HG03108 (cell line): ENCODE measurements around the gene HIVEP3.

Experiments
- ATAC-seq: cut with Tn5 transposase; IDR thresholded peaks from one replicate; pipeline ENCODE4 v1.9.1; 2021; ENCODE audit warnings: moderate library complexity; ENCODE audit not compliant: unreplicated experiment

HIVEP3 gene

DNA sequence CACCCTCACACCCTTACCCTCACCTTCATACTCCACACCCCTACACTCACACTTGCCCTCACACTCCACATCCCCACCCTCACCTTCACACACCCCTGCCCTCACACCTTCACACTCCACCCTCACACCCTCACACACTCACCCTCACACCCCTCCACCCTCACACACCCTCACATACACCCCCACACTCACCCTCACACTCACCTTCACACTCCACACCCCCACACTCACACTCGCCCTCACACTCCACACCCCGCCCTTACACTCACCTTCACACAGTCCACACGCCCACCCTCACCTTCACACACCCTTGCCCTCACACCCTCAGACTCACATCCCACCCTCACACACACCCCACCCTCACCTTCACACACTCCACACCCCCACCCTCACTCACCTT lies 390.6 kb downstream of the HIVEP3 start:
- ATAC-seq: no peak

DNA sequence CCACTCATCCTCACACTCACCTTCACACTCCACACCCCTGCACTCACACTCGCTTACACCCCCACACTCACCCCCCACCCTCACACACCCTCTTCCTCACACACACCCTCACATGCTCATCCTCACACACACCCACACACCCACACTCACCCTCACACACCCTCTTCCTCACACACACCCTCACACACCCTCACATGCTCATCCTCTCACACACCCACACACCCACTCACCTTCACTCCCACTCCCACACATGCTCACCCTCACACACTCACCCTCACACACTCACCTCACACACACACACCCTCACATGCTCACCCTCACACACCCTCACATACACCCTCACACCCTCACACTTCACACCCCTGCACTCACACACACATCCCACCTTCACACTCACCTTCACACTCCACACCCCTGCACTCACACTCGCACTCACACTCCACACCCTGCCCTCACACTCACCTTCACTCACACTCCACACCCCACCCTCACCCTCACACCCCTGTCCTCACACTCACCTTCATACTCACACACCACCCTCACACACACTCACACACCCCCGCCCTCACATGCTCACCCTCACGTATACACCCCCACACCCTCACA lies 391.7 kb downstream of the HIVEP3 start:
- no peak for ATAC-seq

DNA sequence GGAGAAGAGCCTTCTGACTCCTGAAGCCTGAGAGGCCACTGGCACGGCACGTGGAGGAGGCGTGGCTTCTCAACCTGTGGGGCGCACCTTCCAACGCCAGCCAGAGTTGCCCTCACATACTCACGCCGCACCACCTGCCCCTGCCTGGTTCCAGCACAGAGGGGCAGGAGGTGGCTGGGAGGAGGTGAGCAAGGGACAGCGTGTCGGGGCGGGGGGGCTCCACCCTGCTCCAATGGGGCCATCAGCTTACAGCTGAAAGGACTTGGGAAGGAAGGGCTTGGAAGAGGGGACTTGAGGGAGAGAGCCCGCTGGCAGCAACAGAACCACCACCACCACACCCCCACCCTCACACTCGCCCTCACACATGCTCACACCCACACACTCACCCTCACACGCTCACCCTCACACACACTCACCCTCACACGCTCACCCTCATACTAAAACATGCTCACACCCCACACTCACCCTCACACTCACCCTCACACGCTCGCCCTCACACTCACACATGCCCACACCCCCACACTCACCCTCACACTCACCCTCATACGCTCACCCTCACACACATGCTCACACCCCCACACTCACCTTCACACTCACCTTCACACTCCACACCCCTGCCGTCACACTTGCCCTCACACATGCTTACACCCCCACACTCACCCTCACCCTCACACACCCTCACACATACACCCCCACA lies 392.7 kb downstream of the HIVEP3 start:
- ATAC-seq: no peak

DNA sequence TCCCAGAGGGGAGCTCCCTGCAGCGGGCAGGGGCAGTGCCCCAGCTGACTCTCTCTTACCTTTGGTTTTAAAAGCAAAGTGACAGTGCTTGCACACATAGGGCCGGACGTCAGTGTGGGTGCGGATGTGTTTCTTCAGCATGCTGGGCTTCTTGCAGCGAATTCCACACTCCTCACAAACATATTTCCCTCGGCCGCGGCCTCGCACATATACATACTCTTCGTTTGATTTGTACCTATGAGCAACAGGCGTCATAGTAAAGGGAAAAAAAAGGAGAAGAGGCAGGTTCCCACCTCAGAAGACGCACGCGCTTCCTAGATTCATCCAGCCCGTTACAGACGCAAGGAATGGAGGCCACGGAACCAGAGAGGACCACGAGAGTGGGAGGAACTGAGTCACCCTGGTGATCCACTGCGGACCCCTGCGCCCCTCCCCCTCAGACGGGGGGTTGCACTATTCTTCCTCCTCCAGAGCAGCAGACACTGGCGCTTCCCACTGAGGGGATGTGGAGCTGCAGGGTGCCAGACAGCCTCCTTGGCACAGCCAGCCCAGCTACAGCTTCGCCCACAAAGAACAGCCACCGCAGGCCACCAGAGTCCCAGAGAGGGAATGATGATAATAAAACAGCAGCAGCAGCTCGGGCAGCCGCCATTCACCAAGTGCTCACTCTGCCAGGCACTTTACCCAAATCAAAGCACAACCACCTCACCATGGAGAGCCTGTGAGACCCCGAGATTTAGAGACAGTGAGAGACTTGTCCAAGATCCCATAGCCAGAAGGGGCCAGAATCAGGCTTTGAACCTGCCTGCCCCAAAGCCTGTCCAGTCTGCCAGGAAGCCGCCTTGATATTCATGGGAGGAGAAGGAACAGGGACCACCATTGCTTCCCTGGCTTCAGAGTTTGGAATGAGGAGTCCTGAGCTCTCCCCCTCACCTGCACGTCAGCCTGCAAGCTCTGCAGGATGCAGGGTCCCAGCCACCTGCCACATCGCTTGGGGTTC lies 393.7 kb downstream of the HIVEP3 start:
- no peak for ATAC-seq

DNA sequence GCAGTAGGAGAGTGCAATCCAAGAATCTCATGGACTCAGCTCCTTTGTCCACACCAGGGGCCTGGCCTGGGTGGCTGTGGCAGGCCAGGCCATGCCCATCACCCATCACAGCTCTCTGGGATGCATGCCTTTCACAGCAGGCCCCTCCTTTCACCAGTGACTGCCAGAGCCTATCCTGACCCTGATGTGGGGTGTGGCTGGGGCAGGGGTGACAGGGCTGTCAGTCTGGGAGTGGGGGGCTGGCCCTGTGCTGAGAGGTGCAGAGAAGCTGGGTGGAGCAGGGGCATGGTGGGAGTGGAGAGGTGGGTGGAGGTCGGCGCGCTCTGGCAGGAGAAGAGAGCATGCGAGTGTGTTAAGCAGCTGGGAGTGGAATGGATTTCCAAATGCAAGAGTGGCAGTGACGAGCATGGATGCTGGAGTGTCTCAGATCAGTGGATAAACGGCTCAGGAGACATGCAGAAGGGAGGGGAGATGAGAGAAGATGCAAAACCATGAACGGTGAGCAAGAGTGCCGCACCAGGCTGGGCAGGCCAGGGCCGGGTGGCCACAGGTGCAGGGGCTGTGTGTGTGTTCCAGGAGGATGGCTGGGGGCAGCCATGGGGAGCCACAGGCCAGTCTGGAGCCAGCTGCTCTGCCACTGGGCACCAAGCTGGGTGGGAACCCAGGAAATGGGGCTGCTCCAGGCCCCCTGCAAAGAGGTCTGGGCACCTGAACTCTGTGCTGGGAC lies 394.6 kb downstream of the HIVEP3 start:
- ATAC-seq: no peak

DNA sequence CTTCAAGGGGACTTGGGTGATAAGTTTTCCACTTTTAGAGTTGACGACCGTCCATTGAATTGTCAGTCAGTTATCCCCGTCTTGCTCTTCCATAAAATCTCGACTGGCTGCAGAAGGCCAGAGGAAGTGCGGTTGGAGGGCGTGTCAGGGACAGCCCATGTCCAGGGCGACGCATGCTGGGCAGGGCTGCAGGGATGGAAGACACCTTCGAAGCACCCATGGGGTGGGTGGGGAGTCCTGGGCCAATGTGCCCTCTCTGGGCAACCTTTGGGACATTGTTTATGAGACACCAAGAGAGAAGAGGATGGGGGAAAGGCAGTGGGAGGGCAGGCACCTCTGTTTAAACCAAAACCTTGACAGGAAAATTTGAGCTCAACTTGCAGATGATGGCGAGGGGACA lies 395.7 kb downstream of the HIVEP3 start:
- no peak for ATAC-seq

DNA sequence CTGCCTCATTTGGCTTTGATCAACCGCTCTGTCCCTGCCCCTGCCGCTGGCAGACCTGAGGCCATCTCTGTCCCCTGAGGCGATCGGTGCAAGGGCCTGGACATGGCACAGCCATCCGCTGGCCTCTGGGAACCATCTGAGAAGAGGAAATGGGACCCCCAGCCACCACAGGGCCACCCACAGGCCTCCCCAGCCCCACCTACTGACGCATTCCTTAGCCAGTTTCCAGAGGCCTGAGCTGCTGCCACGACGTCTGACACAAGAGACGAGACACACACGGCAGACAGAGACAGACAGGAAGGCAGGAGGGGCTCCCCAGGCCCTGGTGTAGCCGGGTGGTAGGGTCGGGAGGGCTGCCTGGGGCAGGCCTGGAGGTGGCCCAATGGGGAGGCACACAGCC lies 397.0 kb downstream of the HIVEP3 start:
- ATAC-seq: no peak

DNA sequence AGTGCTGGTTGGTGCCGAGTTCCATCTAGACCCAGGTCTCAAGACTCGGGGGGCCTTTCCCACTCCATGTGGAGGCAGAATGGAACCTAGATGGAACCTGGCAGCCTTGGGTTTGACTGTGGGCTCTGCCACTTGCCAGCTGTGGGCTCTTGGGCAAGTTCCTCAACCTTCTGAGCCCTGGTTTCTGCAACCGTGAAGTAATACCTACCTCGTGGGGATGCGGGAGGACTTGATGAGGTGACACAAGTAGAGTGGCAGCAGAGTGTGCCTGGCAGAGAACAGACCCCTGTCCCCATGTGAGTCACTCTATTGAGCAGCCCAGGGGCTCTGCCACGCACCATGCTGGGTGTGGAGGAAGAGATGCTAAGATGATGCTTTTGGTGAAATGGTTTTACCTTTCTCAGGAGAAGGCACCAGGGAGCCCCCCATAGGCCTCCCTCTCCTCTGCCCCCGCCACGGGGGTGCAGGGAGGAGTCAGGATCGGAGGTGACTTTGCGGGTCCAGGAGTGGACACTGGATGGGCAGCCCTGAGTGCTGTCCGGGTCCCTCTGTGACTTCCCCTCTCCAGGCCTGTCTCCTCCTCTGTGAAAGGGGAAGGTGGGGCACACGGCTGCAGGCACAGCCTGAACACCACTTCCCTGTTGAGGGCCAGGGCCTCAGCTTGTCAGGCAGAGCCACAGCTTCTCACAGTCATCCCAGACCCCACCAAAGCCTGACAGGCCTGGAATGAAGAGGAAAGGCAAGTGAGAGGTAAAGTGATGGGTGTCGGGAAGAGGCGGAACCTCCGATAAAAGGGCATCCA lies 397.6 kb downstream of the HIVEP3 start:
- no peak for ATAC-seq

DNA sequence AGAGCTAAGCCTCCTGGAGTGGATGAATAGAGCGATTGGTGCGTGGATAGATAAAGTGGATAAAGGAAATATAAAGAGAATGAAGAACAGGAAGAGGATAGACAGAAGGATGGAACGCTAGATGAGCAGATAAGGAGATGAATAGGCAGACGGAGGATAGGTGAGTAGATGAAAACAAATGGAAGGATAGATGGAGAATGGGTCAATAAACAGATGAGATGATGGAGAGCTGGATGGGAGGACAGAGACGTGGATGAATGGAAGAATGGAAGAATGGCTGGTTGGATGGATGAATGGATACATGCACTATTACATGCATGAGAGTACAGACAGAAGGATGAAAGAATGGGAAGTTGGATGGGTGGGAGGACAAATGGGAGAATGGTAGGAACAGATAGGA lies 399.1 kb downstream of the HIVEP3 start:
- no peak for ATAC-seq

DNA sequence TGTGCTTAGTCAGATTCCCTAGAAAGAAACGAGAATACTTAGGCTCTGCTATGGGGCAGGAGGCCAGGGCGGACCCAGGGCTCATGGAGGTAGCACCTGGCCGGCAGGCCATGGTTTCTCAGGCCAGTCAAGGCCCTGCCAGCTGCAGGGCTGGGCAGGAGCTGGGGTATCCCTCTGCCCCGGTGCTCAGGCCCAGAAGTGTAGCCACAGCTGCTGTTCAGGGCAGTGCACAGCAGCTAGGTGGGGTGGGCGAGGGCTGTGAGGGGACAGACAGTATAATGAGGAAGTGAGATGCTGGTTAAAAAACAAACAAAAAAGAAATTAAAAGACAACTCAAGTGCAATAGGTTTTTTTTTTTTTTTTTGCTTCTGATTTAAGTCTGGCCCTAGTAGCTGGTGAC lies 400.3 kb downstream of the HIVEP3 start:
- ATAC-seq: no peak

DNA sequence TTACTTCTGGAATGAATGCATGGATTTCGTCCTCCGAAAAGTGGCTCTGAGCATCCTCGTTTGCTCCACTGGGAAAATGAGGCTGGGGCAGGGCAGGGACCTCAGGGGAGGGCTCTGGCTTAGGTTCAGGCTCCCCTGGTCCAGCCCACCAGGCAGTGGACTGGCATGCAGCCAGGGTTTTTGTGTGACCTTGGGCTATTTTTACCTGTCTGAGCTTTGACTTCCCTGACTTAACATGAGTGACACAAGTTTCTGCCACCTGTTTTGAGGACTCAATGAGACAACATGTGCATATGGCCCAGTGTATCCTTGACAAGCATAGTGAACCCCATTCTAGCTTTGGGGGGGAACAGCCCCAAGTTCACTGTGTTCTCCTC lies 401.7 kb downstream of the HIVEP3 start:
- ATAC-seq: no peak

DNA sequence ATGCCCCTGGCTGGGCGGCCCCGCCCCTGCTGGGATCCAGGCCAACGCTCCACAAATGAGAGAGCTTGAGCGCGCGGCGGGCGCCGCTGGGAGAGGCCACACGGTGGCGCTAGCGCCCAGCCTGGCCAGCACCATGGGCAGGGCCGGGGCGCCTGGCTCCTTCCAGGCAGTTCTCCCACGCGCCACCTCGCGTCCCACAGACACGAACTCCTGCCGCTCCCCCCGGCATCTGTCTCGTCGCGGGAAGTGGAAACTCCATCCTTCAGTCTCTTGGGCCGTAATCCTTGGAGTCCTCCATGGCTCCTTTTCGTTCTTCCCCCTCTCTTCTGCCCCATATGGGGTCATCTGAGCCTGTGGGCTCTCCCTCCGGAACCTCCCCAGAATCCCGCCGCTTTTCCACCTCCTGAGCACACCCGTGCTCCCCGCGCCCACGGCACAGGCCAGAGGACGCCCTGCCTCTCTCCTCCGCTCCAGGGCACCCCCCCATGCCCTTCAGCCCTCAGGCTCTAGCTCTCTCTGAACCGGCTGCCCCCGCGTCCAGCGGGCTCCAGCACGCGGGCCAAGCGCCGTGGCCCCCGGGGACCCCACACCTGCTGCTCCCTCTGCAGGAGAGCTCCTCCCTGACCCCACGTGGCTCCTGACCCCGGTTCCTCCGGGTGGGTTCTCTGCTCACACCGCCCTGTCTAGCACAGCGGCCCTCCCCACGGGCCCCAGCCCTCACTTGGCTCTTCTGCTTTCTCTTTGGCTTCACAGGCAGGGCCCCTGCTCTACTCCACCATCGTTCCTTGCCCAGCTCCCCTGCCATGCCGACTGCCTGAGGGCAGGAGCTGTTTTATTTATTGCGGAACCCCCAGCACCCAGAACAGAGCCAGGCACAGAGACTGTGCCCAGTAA lies 402.3 kb downstream of the HIVEP3 start:
- ATAC-seq: peak; percentile 84

DNA sequence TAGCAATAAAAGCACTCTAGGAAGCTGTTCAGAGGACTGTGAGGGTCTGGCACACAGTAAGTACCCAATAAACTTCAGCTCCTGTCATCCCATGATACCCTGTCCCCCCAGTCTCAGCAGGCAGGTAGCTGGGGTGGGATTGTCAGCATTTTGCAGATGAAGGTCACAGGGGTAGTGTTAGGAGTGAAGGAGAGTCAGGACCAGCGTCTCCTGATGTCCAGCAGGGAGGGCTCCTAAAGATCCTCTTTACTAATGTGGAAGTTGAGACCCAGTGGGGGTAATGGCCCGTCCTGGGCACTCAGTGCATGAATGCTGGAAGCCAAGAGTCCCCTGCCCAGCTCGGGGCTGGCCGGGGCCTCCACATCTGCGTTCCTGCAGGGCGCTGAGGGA lies 402.9 kb downstream of the HIVEP3 start:
- no peak for ATAC-seq

DNA sequence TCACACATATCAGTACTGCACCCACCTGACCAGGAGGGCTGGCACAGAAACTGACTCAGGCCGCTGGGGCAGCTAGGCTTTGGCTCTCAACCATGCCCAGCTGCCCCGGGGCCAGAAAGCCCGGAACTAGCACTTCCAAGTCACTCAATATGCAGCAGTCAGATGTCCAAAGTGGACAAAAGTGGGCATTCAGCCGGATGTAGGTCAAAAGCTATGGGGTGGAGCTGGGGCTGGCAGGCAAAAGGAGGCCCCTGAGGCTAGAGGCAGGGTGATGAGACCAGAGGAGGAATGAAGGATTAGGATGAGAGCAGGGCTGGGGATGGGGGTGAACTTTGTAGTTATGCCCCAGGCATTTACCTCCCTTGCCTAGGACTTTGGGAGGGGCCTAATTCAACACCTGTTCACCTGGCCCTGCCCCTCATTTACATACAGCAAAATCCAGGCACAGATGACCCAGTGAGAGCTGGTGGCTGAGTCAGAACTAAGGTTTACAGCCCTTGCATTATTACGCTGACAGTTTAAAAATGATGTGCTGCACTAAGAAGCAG lies 403.5 kb downstream of the HIVEP3 start:
- ATAC-seq: no peak

DNA sequence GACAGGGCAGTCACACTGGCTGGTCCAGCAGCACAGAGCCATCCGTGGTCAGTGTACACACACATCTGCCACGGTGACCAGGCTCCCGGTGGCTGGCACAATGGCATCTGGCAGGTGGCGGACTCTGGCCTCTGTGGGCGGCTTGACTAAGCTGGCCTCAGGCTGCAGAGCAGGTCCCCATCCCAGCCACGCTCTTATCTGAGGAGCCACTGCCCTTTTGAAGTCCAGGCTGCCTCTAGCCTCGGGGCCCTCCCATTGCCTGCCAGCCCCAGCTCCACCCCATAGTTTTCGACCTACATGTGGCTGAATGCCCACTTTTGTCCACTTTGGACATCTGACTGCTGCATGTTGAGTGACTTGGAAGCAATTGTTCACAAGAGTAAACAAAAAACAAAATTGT lies 404.3 kb downstream of the HIVEP3 start:
- ATAC-seq: no peak

DNA sequence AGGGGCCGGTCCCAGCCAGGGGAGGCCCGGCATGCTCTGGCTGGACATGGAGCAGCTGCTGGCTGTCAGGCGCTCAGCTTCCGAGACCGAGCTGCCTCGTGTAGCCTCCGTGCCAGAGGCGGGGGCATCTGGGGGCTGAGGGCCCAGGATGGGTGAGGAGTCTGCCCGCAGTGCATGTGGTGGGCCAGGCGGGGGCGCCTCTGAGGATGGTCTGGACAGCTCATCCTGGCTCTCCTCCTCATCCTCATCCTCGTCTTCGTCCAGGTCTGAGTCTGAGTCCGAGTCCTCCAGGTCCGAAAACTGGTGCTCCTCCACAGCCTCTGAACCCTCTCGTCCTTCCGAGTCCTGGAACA lies 405.4 kb downstream of the HIVEP3 start:
- no peak for ATAC-seq

DNA sequence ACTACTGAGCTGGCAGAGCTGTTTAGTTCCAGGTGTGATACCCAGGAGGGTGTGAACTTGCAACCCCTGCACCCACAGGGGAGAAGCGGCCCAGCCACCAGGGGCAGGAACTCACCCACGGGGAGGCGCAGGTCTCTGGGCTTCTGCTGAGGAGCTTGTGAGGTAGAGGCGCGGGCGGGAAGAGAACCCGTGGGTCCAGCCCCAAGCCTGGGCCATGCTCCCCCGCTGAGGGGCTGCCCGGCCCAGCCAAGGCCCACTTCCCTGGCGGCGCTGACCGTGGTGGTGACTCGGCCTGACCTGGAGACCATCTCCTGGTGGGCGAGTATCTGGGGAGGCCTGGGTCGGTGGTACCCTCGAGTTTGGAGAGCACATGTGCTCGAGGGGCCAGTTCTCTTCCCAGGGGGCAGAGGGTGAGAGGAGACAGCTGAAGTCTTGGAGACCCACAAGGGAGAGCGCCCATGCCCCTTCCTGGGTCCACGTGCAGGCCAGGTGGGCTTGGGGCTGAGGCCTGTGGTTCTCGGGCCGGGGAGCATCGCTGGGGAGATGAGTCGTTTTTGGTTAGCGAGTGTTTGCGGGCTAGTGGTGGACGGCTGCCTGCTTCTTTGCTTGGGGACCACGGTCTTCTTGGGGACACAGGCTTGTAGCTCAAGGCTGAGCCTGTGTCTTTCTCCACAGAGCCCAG lies 405.9 kb downstream of the HIVEP3 start:
- ATAC-seq: no peak

DNA sequence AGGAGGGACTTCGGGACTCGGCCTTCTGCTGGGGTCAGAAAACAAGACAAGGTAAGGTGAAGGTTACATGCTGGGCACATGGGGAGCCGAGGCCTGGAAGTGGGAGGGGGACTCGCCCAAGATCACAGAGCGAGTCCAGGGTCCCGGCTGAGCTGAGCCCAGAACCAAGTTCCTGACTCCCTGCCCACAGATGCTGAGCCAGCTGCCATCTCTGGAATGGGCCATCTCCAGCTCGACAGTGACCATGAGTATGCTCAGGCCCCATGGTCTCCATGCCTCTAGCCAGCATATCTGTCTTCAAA lies 407.5 kb downstream of the HIVEP3 start:
- no peak for ATAC-seq
